22Rv1 (cell line): ENCODE results near the gene NFKBIA.

Experiments
- ZFX ChIP-seq: fragments of 450-650 bp; IDR thresholded peaks from 2 replicates; pipeline ENCODE4 v1.6.1; 2017; ENCODE audit warnings: antibody characterized with exemption, borderline replicate concordance
- TF ChIP-seq, protein P1 (sequence below): fragments of 450-650 bp; IDR thresholded peaks from 2 replicates; pipeline ENCODE4 v1.5.1; 2017; ENCODE audit warnings: mild to moderate bottlenecking

DNA sequence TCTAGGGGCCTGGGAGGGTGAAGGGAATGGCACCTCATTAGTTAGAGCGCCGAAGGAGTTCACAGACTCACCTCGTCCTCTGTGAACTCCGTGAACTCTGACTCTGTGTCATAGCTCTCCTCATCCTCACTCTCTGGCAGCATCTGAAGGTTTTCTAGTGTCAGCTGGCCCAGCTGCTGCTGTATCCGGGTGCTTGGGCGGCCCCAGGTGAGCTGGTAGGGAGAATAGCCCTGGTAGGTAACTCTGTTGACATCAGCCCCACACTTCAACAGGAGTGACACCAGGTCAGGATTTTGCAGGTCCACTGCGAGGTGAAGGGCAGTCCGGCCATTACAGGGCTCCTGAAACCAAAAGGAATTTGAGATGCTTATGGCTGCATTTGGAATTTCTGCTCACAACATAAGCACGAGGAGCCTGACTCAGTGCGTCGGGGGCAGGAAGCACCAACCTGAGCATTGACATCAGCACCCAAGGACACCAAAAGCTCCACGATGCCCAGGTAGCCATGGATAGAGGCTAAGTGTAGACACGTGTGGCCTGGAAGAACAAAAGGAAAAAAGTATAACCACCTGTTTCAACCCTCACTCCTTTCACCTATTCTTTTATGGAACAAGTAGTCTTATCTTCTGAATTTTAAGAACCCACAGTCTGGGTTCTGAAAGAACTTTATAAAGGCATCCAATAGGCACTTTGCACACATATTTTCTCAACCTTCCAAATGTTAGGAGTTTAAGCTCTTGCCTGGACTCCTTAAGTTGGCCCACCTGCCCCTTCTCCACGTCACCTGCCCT is 2.0 kb downstream of the NFKBIA start:
- TF ChIP-seq, protein P1, sequence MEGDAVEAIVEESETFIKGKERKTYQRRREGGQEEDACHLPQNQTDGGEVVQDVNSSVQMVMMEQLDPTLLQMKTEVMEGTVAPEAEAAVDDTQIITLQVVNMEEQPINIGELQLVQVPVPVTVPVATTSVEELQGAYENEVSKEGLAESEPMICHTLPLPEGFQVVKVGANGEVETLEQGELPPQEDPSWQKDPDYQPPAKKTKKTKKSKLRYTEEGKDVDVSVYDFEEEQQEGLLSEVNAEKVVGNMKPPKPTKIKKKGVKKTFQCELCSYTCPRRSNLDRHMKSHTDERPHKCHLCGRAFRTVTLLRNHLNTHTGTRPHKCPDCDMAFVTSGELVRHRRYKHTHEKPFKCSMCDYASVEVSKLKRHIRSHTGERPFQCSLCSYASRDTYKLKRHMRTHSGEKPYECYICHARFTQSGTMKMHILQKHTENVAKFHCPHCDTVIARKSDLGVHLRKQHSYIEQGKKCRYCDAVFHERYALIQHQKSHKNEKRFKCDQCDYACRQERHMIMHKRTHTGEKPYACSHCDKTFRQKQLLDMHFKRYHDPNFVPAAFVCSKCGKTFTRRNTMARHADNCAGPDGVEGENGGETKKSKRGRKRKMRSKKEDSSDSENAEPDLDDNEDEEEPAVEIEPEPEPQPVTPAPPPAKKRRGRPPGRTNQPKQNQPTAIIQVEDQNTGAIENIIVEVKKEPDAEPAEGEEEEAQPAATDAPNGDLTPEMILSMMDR = no peak
- no peak for TF ChIP-seq ZFX
